ENCODE results near the gene MYH6. TPM values are rescaled to one million over a fixed set of nuclear protein-coding genes. Genes with fewer than 3 reads are reported as not detected.
A peak's percentile ranks its signal among the peaks of the same experiment; 100 is the strongest.

MYH6 gene
- total and polyA plus RNA-seq, 4 experiments from 2014 or later = not detected

DNA sequence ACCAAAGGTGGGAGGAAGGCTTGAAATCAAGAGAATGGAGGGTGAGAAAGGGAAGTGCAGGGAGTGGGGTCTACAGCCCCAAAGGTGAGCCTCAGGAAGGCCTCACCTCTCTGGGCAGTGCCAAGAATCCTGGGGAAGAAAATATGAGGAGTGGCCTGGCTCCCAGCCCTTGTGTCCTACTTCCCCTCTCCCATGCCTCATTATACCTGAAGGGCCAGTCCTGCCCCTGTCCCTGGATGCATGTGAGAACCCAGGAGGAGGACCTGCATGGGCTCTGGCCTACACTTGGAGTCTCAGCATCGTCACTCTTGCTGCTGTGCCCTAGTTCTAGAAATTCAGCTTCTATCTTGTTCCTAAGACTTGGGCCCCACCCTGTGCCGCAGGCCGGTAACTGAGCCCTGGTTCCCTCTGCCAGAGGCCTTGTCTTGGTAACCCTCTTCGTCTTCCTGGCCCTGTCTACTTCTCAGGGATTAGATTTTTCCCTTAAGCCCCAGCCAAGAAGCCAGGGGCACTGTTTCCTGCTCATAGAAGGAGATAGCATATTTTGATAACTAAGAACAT, 38.3 kb upstream of the MYH6 start:
- H3K27me3 ChIP-seq (ENCODE audit: insufficient read depth, low read length) = no peaks in the 10 kb centered on the region
- no peaks in the 10 kb centered on the region for H3K36me3 Mint-ChIP-seq
- H3K27ac Mint-ChIP-seq = no peak overlapping the region
- POLR2A ChIA-PET (ENCODE audit: partially characterized antibody) = no interaction called here
- no peaks in the 10 kb centered on the region for H3K9me3 Mint-ChIP-seq
- DNase-seq = no peak
- intact Hi-C loops (cut with micrococcal nuclease) = no loop called here
- H3K4me3 ChIP-seq (ENCODE audit: low read length in 2 of 2) = no peak overlapping the region
- no peaks in the 10 kb centered on the region for H3K9me3 ChIP-seq (ENCODE audit: control insufficient read depth in 1 of 2, low read length in 2 of 2)
- H3K36me3 ChIP-seq (ENCODE audit: insufficient read depth, low read length) = no peaks in the 10 kb centered on the region
- no peaks in the 10 kb centered on the region for H3K4me1 ChIP-seq (ENCODE audit: insufficient read depth, low read length)
- H3K27ac ChIP-seq (ENCODE audit: low read depth, low read length) = no peak overlapping the region
- CTCF ChIA-PET (ENCODE audit: partially characterized antibody) = interaction anchor here (1.3 kb wide), 1 partner anchor 117 kb away, joined by 4 read pairs; no protein-coding TSS in a partner anchor
- H3K4me3 Mint-ChIP-seq = no peak overlapping the region
- no peaks in the 10 kb centered on the region for H3K4me1 Mint-ChIP-seq
- peaks cover 6 to 12% of the 10 kb centered on the region in 2 donors for H3K27me3 Mint-ChIP-seq

DNA sequence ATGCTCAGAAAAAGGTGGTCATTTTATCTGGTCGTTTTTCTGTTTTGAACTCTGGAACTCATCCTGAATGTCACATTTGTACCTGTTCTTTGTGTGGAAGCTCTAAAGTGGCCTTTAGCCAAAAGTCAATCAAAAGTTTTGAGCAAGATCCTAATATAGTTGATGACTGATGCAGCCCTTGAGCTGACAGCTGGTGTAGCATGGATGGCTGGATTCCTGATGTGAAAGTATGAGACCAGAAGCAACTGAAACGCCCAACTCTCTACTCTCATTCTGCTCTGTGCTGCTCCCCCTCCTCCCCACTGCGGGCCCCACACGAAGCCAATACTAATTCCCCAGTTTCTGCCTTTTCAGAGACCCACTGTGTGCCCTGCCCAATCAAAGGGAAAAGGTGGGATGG, 37.7 kb upstream of the MYH6 start:
- Histone ChIP-seq H3K4me3 (ENCODE audit: low read length in 2 of 2) (no peak overlapping the region), H3K27ac (ENCODE audit: low read depth, low read length) (no peak overlapping the region), H3K36me3 (ENCODE audit: insufficient read depth, low read length) (no peaks in the 10 kb centered on the region), H3K4me1 (ENCODE audit: insufficient read depth, low read length) (no peaks in the 10 kb centered on the region), H3K27me3 (ENCODE audit: insufficient read depth, low read length) (no peaks in the 10 kb centered on the region), H3K9me3 (ENCODE audit: control insufficient read depth in 1 of 2, low read length in 2 of 2) (no peaks in the 10 kb centered on the region)
- Mint-ChIP-seq H3K4me1 (no peaks in the 10 kb centered on the region), H3K36me3 (no peaks in the 10 kb centered on the region), H3K4me3 (no peak overlapping the region), H3K27ac (no peak overlapping the region), H3K27me3 (peaks cover 6 to 9% of the 10 kb centered on the region in 2 donors), H3K9me3 (no peaks in the 10 kb centered on the region)
- ChIA-PET CTCF (ENCODE audit: partially characterized antibody) (no interaction called here), POLR2A (ENCODE audit: partially characterized antibody) (no interaction called here)
- no peak for DNase-seq
- intact Hi-C loops (cut with micrococcal nuclease) = no loop called here

DNA sequence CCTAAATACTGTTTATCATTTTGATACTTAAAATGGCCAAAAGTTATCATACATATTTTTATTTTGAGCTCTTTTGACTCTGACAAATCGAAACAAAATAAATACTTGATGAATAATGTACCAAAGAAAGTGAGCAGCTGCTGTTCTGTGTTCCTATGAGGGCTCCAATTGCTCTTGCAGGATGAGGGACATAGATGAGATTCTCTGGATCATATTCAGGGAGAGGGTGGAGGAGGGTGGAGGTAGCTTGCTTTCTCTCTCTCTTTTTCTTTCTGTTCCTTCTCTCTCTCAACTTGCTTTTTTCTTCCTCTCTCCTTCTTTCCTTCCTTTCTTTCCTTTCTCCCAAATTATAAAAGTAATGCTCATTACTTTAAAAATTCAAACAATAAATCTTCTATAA, 36.2 kb upstream of the MYH6 start:
- H3K9me3 ChIP-seq (ENCODE audit: control insufficient read depth in 1 of 2, low read length in 2 of 2) = no peaks in the 10 kb centered on the region
- Mint-ChIP-seq H3K4me1 (no peaks in the 10 kb centered on the region), H3K27ac (peak overlapping the region in 1 of 7 donors; percentile 25), H3K36me3 (no peaks in the 10 kb centered on the region), H3K4me3 (no peak overlapping the region), H3K9me3 (no peaks in the 10 kb centered on the region), H3K27me3 (peaks cover 3 to 6% of the 10 kb centered on the region in 2 donors)
- no peak overlapping the region for H3K27ac ChIP-seq (ENCODE audit: low read depth, low read length)
- H3K4me3 ChIP-seq (ENCODE audit: low read length in 2 of 2) = no peak overlapping the region
- DNase-seq = no peak
- CTCF ChIA-PET (ENCODE audit: partially characterized antibody) = interaction anchor here (1.2 kb wide), 1 partner anchor 150 kb away, joined by 3 read pairs; no protein-coding TSS in a partner anchor
- POLR2A ChIA-PET (ENCODE audit: partially characterized antibody) = no interaction called here
- H3K36me3 ChIP-seq (ENCODE audit: insufficient read depth, low read length) = no peaks in the 10 kb centered on the region
- H3K27me3 ChIP-seq (ENCODE audit: insufficient read depth, low read length) = no peaks in the 10 kb centered on the region
- intact Hi-C loops (cut with micrococcal nuclease) = no loop called here
- no peaks in the 10 kb centered on the region for H3K4me1 ChIP-seq (ENCODE audit: insufficient read depth, low read length)

DNA sequence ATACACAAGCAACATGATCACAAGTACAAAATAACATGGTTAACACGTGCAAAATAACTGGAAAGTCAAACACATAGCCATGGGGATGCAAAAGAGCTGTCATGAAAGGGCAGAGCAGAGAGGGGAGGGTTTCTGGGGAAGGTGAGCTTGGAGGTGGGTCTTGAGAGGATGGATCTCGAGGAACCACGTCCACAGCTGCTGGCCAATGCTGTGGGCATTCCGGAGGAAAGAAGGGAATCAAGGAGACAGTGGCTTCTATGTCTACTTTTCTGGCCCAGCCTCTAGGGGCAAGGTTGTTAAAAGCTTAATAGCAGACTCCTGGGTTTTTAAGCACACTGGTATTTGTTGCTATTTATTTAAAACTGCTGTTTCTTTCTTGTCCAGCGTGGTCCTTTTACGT, 35.8 kb upstream of the MYH6 start:
- ChIA-PET CTCF (ENCODE audit: partially characterized antibody) (interaction anchor here (1.2 kb wide), 1 partner anchor 149 kb away, joined by 3 read pairs; no protein-coding TSS in a partner anchor), POLR2A (ENCODE audit: partially characterized antibody) (no interaction called here)
- DNase-seq = no peak
- intact Hi-C loops (cut with micrococcal nuclease) = no loop called here
- Histone ChIP-seq H3K4me3 (ENCODE audit: low read length in 2 of 2) (no peak overlapping the region), H3K36me3 (ENCODE audit: insufficient read depth, low read length) (no peaks in the 10 kb centered on the region), H3K9me3 (ENCODE audit: control insufficient read depth in 1 of 2, low read length in 2 of 2) (no peaks in the 10 kb centered on the region), H3K27ac (ENCODE audit: low read depth, low read length) (no peak overlapping the region), H3K4me1 (ENCODE audit: insufficient read depth, low read length) (no peaks in the 10 kb centered on the region), H3K27me3 (ENCODE audit: insufficient read depth, low read length) (no peaks in the 10 kb centered on the region)
- H3K27ac Mint-ChIP-seq = no peak overlapping the region
- no peaks in the 10 kb centered on the region for H3K36me3 Mint-ChIP-seq
- H3K27me3 Mint-ChIP-seq = peaks cover 2 to 5% of the 10 kb centered on the region in 2 donors
- H3K4me3 Mint-ChIP-seq = no peak overlapping the region
- H3K4me1 Mint-ChIP-seq = no peaks in the 10 kb centered on the region
- H3K9me3 Mint-ChIP-seq = no peaks in the 10 kb centered on the region

DNA sequence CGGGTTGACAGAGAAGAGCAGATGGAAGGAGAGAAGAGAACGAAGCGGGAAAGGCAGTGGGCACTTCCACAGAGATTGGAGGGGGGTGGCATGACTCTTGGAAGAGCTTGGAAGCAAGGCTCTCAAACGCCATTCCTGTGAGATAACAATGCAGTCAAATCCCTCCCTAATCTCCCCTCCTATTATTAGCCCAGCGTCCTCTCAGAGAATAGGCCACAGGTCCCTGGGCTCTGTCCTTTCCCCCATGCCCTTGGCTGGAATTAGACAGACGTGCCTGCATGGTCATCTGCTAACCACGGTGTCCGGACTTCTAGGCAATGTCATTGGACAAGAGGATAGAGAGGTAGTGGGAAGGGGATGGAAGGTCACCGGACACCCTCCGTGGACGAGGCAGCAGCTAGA, 35.3 kb upstream of the MYH6 start:
- no peak for DNase-seq
- no peak overlapping the region for H3K27ac Mint-ChIP-seq
- H3K36me3 ChIP-seq (ENCODE audit: insufficient read depth, low read length) = no peaks in the 10 kb centered on the region
- H3K4me3 Mint-ChIP-seq = no peak overlapping the region
- H3K36me3 Mint-ChIP-seq = no peaks in the 10 kb centered on the region
- no peaks in the 10 kb centered on the region for H3K4me1 ChIP-seq (ENCODE audit: insufficient read depth, low read length)
- H3K4me3 ChIP-seq (ENCODE audit: low read length in 2 of 2) = no peak overlapping the region
- intact Hi-C loops (cut with micrococcal nuclease) = no loop called here
- no peaks in the 10 kb centered on the region for H3K4me1 Mint-ChIP-seq
- H3K27ac ChIP-seq (ENCODE audit: low read depth, low read length) = no peak overlapping the region
- H3K27me3 ChIP-seq (ENCODE audit: insufficient read depth, low read length) = no peaks in the 10 kb centered on the region
- ChIA-PET POLR2A (ENCODE audit: partially characterized antibody) (no interaction called here), CTCF (ENCODE audit: partially characterized antibody) (interaction anchor here (1.2 kb wide), 1 partner anchor 149 kb away, joined by 3 read pairs; no protein-coding TSS in a partner anchor)
- H3K9me3 ChIP-seq (ENCODE audit: control insufficient read depth in 1 of 2, low read length in 2 of 2) = no peaks in the 10 kb centered on the region
- H3K27me3 Mint-ChIP-seq = peaks cover 0 to 5% of the 10 kb centered on the region in 2 donors
- H3K9me3 Mint-ChIP-seq = no peaks in the 10 kb centered on the region

DNA sequence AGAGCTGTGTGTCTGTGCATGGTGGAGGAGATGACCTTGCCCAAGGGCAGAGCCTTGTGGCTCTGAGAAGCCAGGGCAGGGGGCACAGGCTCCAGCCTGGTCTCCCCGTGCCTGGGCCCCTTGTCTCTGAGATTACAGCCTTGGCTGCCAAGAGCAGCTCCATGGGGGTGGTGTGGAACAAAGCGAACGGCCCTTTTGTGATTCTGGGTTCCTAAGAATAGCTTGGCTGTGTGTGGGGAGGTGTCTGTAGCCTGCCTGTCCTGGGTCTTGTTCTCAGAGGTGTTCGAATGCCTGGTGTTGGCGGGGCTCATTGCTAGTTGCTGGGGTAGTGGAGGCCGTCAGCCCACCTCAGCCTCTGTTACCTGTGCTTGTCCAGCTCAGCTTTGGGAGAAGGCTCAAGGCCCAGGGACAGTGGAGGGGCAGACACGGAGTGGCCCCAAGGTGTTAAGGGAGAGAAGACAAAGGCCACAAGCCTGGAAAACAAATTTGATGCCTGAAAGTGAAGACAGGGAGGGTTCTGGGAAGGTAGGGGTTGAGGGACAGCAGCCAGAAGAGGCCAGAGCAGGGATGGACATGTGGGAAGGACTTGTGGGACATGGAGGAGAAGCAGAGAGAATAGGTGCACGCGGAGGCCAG, 34.8 kb upstream of the MYH6 start:
- no peaks in the 10 kb centered on the region for H3K9me3 Mint-ChIP-seq
- no peaks in the 10 kb centered on the region for H3K27me3 ChIP-seq (ENCODE audit: insufficient read depth, low read length)
- intact Hi-C loops (cut with micrococcal nuclease) = no loop called here
- no peaks in the 10 kb centered on the region for H3K36me3 Mint-ChIP-seq
- no peaks in the 10 kb centered on the region for H3K36me3 ChIP-seq (ENCODE audit: insufficient read depth, low read length)
- H3K4me1 ChIP-seq (ENCODE audit: insufficient read depth, low read length) = no peaks in the 10 kb centered on the region
- no peaks in the 10 kb centered on the region for H3K4me1 Mint-ChIP-seq
- ChIA-PET CTCF (ENCODE audit: partially characterized antibody) (no interaction called here), POLR2A (ENCODE audit: partially characterized antibody) (no interaction called here)
- peaks cover 0 to 5% of the 10 kb centered on the region in 2 donors for H3K27me3 Mint-ChIP-seq
- no peaks in the 10 kb centered on the region for H3K9me3 ChIP-seq (ENCODE audit: control insufficient read depth in 1 of 2, low read length in 2 of 2)
- no peak overlapping the region for H3K27ac Mint-ChIP-seq
- no peak overlapping the region for H3K4me3 Mint-ChIP-seq
- no peak overlapping the region for H3K4me3 ChIP-seq (ENCODE audit: low read length in 2 of 2)
- no peak for DNase-seq
- no peak overlapping the region for H3K27ac ChIP-seq (ENCODE audit: low read depth, low read length)

DNA sequence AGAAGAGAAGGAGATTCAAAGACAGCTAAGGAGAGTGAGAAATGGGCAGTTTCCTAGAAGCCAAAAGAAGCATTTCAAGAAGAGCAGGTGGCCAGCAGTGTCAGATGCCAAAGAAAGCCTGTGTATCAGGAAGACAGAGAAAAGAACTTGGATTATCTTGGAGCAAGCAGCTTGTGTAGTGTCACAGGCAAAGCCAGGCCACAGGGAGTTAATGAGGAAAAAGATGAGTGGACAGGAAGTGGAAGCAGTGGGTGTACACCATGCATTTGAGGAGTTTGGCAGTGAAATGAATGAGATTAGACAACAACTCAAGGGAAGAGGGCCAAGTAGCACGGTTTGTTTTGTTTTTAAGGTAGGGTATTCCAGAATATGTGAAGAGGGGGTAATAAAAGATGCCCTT, 33.0 kb upstream of the MYH6 start:
- no peaks in the 10 kb centered on the region for H3K9me3 Mint-ChIP-seq
- DNase-seq = no peak
- intact Hi-C loops (cut with micrococcal nuclease) = no loop called here
- CTCF ChIA-PET (ENCODE audit: partially characterized antibody) = no interaction called here
- POLR2A ChIA-PET (ENCODE audit: partially characterized antibody) = no interaction called here
- Histone ChIP-seq H3K9me3 (ENCODE audit: control insufficient read depth in 1 of 2, low read length in 2 of 2) (no peaks in the 10 kb centered on the region), H3K36me3 (ENCODE audit: insufficient read depth, low read length) (no peaks in the 10 kb centered on the region), H3K4me1 (ENCODE audit: insufficient read depth, low read length) (no peaks in the 10 kb centered on the region), H3K4me3 (ENCODE audit: low read length in 2 of 2) (no peak overlapping the region), H3K27me3 (ENCODE audit: insufficient read depth, low read length) (no peaks in the 10 kb centered on the region), H3K27ac (ENCODE audit: low read depth, low read length) (no peak overlapping the region)
- no peaks in the 10 kb centered on the region for H3K36me3 Mint-ChIP-seq
- H3K4me3 Mint-ChIP-seq = no peak overlapping the region
- no peak overlapping the region for H3K27ac Mint-ChIP-seq
- no peaks in the 10 kb centered on the region for H3K4me1 Mint-ChIP-seq
- peaks cover 0 to 5% of the 10 kb centered on the region in 2 donors for H3K27me3 Mint-ChIP-seq
